K562 (cell line): ENCODE measurements around the gene PGRMC2. TPM values are rescaled to one million over a fixed set of nuclear protein-coding genes. Genes with fewer than 3 reads are reported as not detected.

Source experiments
- ATAC-seq: fragments of 200-7000 bp; cut with Tn5 transposase; 3 replicates; pipeline ENCODE4 v1.9.1; 2020; ENCODE audit warnings: moderate library complexity
- BruUV-seq: library from RNA; stranded (reverse); fragments of 400-500 nt; replicated peaks from 2 replicates; lab custom pipeline; 2021; lab: Mats Ljungman, UMichigan
- CTCF ChIA-PET: fragments of 300-600 bp; formaldehyde crosslinking; extraction: SDS; loops from one replicate; lab custom pipeline; 2021; ENCODE audit warnings: low intra/inter-chr PET ratio; lab: Yijun Ruan, JAX
- POLR2A ChIA-PET: fragments of 300-600, 350-650 bp; sonication (Branson Sonifier 250); formaldehyde crosslinking; extraction: SDS; loops from one replicate; lab custom pipeline; 2021; ENCODE audit warnings: antibody characterized with exemption, inconsistent platforms; lab: Yijun Ruan, JAX
- DNase-seq, 4 experiments: peaks; one replicate each; pipeline versions ENCODE4 v3.0.0 to v3.0.0-alpha.2; 2011 to 2018; ENCODE audit warnings: low spot score in 3 of 4, mixed read lengths in 3 of 4; ENCODE audit errors: extremely low read depth in 1 of 4
- FAIRE-seq: peaks from 2 replicates; lab custom pipeline; 2011; peaks lifted over from hg19 to GRCh38; lab: Jason Lieb, UNC
- H2AFZ ChIP-seq: 2 replicates; pipeline ENCODE4 v1.6.0; 2011; ENCODE audit warnings: low read depth, low read length, control low read depth, inconsistent platforms
- H3K27ac ChIP-seq: fragments of 200-600 bp; 3 replicates; pipeline ENCODE4 v1.8.0; 2011; ENCODE audit warnings: low read depth, mild to moderate bottlenecking, control low read depth, inconsistent platforms, low read length, moderate library complexity, mixed read lengths; ENCODE audit errors: extremely low read depth
- H3K27me3 ChIP-seq, 2 experiments: fragments of 300-600 bp in 1 of 2; 2 replicates in 1 of 2; 3 replicates in 1 of 2; pipeline versions ENCODE4 v1.6.0 to v1.8.0; 2011; ENCODE audit warnings: inconsistent platforms in 2 of 2, low read length in 2 of 2, mild to moderate bottlenecking in 1 of 2, mixed read lengths in 1 of 2, moderate library complexity in 1 of 2; ENCODE audit not compliant: control insufficient read depth in 2 of 2, insufficient read depth in 2 of 2
- H3K36me3 ChIP-seq: fragments of 300-600 bp; 3 replicates; pipeline ENCODE4 v1.8.0; 2011; ENCODE audit warnings: mild to moderate bottlenecking, low read length, inconsistent platforms; ENCODE audit not compliant: control insufficient read depth, insufficient read depth
- H3K4me1 ChIP-seq, 2 experiments: fragments of 200-600 bp in 1 of 2; replicated peaks in 1 of 2; 2 replicates in 1 of 2; 3 replicates in 1 of 2; pipeline versions ENCODE4 v1.5.1 to v1.8.0; 2011; ENCODE audit warnings: inconsistent platforms in 2 of 2, low read length in 2 of 2, mild to moderate bottlenecking in 1 of 2, mixed read lengths in 1 of 2, moderate library complexity in 1 of 2; ENCODE audit not compliant: control insufficient read depth in 2 of 2, insufficient read depth in 2 of 2
- H3K4me2 ChIP-seq: 2 replicates; pipeline ENCODE4 v1.6.1; 2011; ENCODE audit warnings: low read length, control low read depth, inconsistent platforms, mixed read lengths; ENCODE audit not compliant: insufficient read depth
- H3K4me3 ChIP-seq: fragments of 200-600 bp; sonication (generic), shearing (Covaris generic); 2 replicates; pipeline ENCODE4 v1.5.1; 2016; ENCODE audit warnings: control low read depth, inconsistent platforms
- H3K79me2 ChIP-seq: fragments of 200-600 bp; 3 replicates; pipeline ENCODE4 v1.8.0; 2011; ENCODE audit warnings: low read length, inconsistent platforms; ENCODE audit not compliant: control insufficient read depth, insufficient read depth
- H3K9ac ChIP-seq, 2 experiments: 2 replicates each; pipeline versions ENCODE4 v1.6.0 to v1.6.1; 2011; ENCODE audit warnings: low read depth in 2 of 2, low read length in 2 of 2, control low read depth in 1 of 2, inconsistent platforms in 1 of 2, mild to moderate bottlenecking in 1 of 2, mixed read lengths in 1 of 2; ENCODE audit not compliant: insufficient read depth in 1 of 2
- H3K9me1 ChIP-seq: one replicate; pipeline ENCODE4 v1.6.0; 2011; ENCODE audit warnings: inconsistent platforms, mild to moderate bottlenecking, low read length, moderate library complexity; ENCODE audit not compliant: control insufficient read depth, insufficient read depth
- H3K9me3 ChIP-seq: replicated peaks from 2 replicates; pipeline ENCODE4 v1.5.1; 2011; ENCODE audit warnings: low read depth, low read length, inconsistent platforms; ENCODE audit not compliant: control insufficient read depth, insufficient read depth
- H4K20me1 ChIP-seq: replicated peaks from 2 replicates; pipeline ENCODE4 v1.6.1; 2011; ENCODE audit warnings: low read length, inconsistent platforms, mixed read lengths; ENCODE audit not compliant: control insufficient read depth, insufficient read depth
- ARNT ChIP-seq, 2 experiments: fragments of 450-650 bp; IDR thresholded peaks; 2 replicates each; pipeline ENCODE4 v1.6.1; 2016; ENCODE audit warnings: mild to moderate bottlenecking in 1 of 2
- MIER1 ChIP-seq: fragments of 450-650 bp; IDR thresholded peaks from 2 replicates; pipeline ENCODE4 v1.6.1; 2016; ENCODE audit warnings: antibody characterized with exemption, mild to moderate bottlenecking, low read depth
- POLR3G ChIP-seq: IDR thresholded peaks from 2 replicates; pipeline ENCODE4 v1.6.1; 2011; ENCODE audit not compliant: insufficient read length, insufficient replicate concordance; ENCODE audit errors: extremely low read depth
- POU5F1 ChIP-seq: fragments of 150-350 bp; IDR thresholded peaks from 2 replicates; pipeline ENCODE4 v1.6.1; 2014; ENCODE audit warnings: borderline replicate concordance, low read length, low read depth, mild to moderate bottlenecking; ENCODE audit not compliant: partially characterized antibody
- ZBTB12 ChIP-seq: fragments of 250-450 bp; sonication (Bioruptor Pico); IDR thresholded peaks from 2 replicates; pipeline ENCODE4 v1.4.0; 2020
- ZBTB7A ChIP-seq: IDR thresholded peaks from 2 replicates; pipeline ENCODE4 v1.6.1; 2011; ENCODE audit warnings: low read depth, mild to moderate bottlenecking, low read length, moderate library complexity, borderline replicate concordance; ENCODE audit not compliant: control insufficient read depth
- ZFX ChIP-seq: sonication (generic); formaldehyde crosslinking; IDR thresholded peaks from 2 replicates; pipeline ENCODE4 v1.8.0; 2022; ENCODE audit warnings: mild to moderate bottlenecking, missing genetic modification reagents, moderate library complexity
- ZNF175 ChIP-seq: fragments of 200-800 bp; sonication (Bioruptor generic); IDR thresholded peaks from 2 replicates; pipeline ENCODE4 v1.6.1; 2016; ENCODE audit warnings: low read depth, mild to moderate bottlenecking, missing genetic modification characterization, missing compliant biosample characterization
- in situ Hi-C: fragments of 300-500 bp; cut with MboI; formaldehyde crosslinking; loops from 4 replicates; pipeline ENCODE4 v1.15.0; 2018; ENCODE audit warnings: inconsistent platforms, mixed read lengths
- intact Hi-C: fragments of 100-400 bp; cut with micrococcal nuclease; formaldehyde crosslinking; loops from 2 replicates; pipeline ENCODE4 v1.14.2; 2022
- polyA plus RNA-seq, 8 experiments: library from polyadenylated mRNA; depleted of rRNA in 4 of 8; stranded (reverse) in 5 of 8; unstranded in 3 of 8; fragments of >200 nt; fragmentation: Nextera tagmentation in 2 of 8; fragmentation: Illumina TruSeq in 1 of 8; extraction: Ambion mirVana in 2 of 8; extraction: Trizol in 1 of 8; gene quantifications; 2 replicates each; pipeline versions ENCODE4 v1.2.1 to v1.2.3, GENCODE V29; 2011 to 2014; ENCODE audit warnings: inconsistent platforms in 1 of 8, missing spikeins in 1 of 8
- total RNA-seq, 7 experiments: library from RNA; depleted of rRNA in 6 of 7; stranded (reverse); fragments of >200 nt in 6 of 7; fragmentation: Illumina TruSeq in 2 of 7; extraction: Trizol in 2 of 7; gene quantifications; 2 replicates each; pipeline versions ENCODE4 v1.2.1 to v1.2.3, GENCODE V29; 2011 to 2021; ENCODE audit warnings: low replicate concordance in 1 of 7
- TF ChIP-seq, protein P1 (sequence below): IDR thresholded peaks from 3 replicates; pipeline ENCODE4 v1.6.1; 2011; ENCODE audit warnings: borderline replicate concordance, mild to moderate bottlenecking, moderate library complexity; ENCODE audit not compliant: insufficient read length; ENCODE audit errors: extremely low read depth
- TF ChIP-seq, protein P2 (sequence below): sonication (generic); formaldehyde crosslinking; IDR thresholded peaks from 2 replicates; pipeline ENCODE4 v1.8.1; 2023; ENCODE audit warnings: mild to moderate bottlenecking, missing genetic modification reagents

PGRMC2 gene
- total and polyA plus RNA-seq, 9 of the 15 experiments (the other 6 are each of a cell fraction or from before 2014, with no cell fraction given): 12.4 to 81.3 (median 22.7) TPM

- no peak overlapping the region for H3K9ac ChIP-seq
- DNase-seq: no peak
- no peaks in the 10 kb centered on the region for H3K79me2 ChIP-seq
- no peaks in the 10 kb centered on the region for H3K9me1 ChIP-seq
- ChIA-PET POLR2A (interaction anchor here (1.0 kb wide), 1 partner anchor 10 kb away, joined by 3 read pairs; no protein-coding TSS in a partner anchor), CTCF (no interaction called here)
- no peak overlapping the region for H2AFZ ChIP-seq
- in situ Hi-C loops (no loop called here), intact Hi-C loops (no loop called here)
- no peak for ATAC-seq
- H3K4me2 ChIP-seq: no peak overlapping the region
- no peak overlapping the region for H3K27ac ChIP-seq
- H3K9me3 ChIP-seq: no peaks in the 10 kb centered on the region
- H4K20me1 ChIP-seq: no peaks in the 10 kb centered on the region
- FAIRE-seq: no peak
- no TSS peak for BruUV-seq
- TF ChIP-seq ZFX (CRISPR knock-in tag) (no peak), POLR3G (no peak), ZBTB7A (no peak), ZBTB12 (CRISPR knock-in tag) (no peak), MIER1 (no peak), POU5F1 (no peak), ARNT (IDR thresholded peaks at IDR 0.05) (no peak), ZNF175 (CRISPR knock-in tag) (no peak)
- TF ChIP-seq, protein P1, sequence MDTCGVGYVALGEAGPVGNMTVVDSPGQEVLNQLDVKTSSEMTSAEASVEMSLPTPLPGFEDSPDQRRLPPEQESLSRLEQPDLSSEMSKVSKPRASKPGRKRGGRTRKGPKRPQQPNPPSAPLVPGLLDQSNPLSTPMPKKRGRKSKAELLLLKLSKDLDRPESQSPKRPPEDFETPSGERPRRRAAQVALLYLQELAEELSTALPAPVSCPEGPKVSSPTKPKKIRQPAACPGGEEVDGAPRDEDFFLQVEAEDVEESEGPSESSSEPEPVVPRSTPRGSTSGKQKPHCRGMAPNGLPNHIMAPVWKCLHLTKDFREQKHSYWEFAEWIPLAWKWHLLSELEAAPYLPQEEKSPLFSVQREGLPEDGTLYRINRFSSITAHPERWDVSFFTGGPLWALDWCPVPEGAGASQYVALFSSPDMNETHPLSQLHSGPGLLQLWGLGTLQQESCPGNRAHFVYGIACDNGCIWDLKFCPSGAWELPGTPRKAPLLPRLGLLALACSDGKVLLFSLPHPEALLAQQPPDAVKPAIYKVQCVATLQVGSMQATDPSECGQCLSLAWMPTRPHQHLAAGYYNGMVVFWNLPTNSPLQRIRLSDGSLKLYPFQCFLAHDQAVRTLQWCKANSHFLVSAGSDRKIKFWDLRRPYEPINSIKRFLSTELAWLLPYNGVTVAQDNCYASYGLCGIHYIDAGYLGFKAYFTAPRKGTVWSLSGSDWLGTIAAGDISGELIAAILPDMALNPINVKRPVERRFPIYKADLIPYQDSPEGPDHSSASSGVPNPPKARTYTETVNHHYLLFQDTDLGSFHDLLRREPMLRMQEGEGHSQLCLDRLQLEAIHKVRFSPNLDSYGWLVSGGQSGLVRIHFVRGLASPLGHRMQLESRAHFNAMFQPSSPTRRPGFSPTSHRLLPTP: no peak
- TF ChIP-seq, protein P2, sequence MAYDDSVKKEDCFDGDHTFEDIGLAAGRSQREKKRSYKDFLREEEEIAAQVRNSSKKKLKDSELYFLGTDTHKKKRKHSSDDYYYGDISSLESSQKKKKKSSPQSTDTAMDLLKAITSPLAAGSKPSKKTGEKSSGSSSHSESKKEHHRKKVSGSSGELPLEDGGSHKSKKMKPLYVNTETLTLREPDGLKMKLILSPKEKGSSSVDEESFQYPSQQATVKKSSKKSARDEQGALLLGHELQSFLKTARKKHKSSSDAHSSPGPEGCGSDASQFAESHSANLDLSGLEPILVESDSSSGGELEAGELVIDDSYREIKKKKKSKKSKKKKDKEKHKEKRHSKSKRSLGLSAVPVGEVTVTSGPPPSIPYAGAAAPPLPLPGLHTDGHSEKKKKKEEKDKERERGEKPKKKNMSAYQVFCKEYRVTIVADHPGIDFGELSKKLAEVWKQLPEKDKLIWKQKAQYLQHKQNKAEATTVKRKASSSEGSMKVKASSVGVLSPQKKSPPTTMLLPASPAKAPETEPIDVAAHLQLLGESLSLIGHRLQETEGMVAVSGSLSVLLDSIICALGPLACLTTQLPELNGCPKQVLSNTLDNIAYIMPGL (CRISPR knock-in tag): no peak
- no peak overlapping the region for H3K4me3 ChIP-seq
- no peaks in the 10 kb centered on the region for H3K4me1 ChIP-seq
- no peaks in the 10 kb centered on the region for H3K36me3 ChIP-seq
- H3K27me3 ChIP-seq: no peaks in the 10 kb centered on the region
Measured at GRCh38 chr4:128221586-128221985, 66.0 kb downstream of the PGRMC2 start.
